Measurements from ENCODE around the gene NSMF.
"Not testable (repeated sequence)": the region's sequence is repeated elsewhere in the genome, so short reads cannot be mapped to it uniquely, and the experiment has no call there.

The NSMF gene

DNA sequence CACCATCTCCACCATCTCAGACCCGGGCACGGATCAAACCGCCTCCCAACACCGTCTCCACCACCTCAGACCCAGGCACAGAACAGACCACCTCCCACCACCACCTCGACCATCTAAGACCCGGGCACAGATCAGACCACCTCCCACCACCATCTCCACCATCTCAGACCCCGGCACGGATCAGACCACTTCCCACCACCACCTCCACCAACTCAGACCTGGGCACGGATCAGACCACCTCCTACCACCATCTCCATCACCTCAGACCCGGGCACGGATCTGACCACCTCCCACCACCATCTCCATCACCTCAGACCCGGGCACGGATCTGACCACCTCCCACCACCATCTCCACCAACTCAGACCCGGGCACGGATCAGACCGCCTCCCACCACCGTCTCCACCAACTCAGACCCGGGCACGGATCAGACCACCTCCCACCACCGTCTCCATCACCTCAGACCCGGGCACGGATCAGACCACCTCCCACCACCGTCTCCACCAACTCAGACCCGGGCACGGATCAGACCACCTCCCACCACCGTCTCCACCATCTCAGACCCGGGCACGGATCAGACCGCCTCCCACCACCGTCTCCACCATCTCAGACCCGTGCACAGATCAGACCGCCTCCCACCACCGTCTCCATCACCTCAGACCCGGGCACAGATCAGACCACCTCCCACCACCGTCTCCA is 7.4 kb upstream of the NSMF start:
- not testable (repeated sequence) for H3K27ac Mint-ChIP-seq, H3K4me3 Mint-ChIP-seq, H3K27me3 Mint-ChIP-seq, H3K9me3 Mint-ChIP-seq, H3K36me3 Mint-ChIP-seq
- peaks cover 32% of the 10 kb centered on the region for H3K4me1 Mint-ChIP-seq

- Mint-ChIP-seq H3K36me3 (no peaks in the 10 kb centered on the region), H3K27me3 (no peaks in the 10 kb centered on the region), H3K4me1 (peaks cover 33% of the 10 kb centered on the region), H3K27ac (no peak overlapping the region), H3K9me3 (no peaks in the 10 kb centered on the region), H3K4me3 (no peak overlapping the region)
These were observed 6.7 kb upstream of the NSMF start for GRCh38 chr9:137465720-137466388.

DNA sequence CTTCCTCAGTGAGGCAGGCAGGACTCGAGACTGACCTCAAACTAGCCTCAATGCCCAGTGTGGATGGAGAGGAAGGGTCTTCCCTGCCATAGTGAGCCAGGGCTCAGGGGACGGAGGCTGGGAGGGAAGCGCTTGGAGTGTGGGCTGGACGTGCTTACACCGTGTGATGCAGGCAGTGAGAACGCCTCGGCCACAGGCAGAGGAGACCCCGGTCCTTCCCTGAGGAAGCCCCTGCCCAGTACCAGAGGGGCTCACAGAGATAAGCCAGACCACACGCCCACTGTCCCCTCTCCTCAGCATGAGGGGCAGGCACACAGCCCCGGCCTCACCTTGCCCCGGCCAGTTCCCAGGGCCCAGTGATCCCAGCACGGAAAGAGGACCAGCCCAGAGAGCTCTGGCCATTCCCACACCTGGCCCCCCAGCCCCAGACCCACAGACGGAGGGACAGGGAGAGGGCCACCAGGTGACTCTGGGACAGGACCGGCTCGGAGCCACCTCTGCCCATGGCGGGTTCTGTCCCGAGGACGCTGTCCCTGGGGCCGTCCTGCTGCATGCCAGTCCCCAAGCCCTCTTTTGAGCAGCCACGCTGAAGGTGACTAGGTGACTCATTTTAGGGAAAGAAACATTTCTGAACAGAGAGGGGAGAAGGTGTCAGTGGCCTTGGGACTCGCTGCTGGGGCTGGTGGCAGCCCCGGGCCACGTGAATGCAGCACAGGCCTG is 6.0 kb upstream of the NSMF start:
- peaks cover 30% of the 10 kb centered on the region for H3K4me1 Mint-ChIP-seq
- H3K27me3 Mint-ChIP-seq, result no peaks in the 10 kb centered on the region
- H3K9me3 Mint-ChIP-seq, result no peaks in the 10 kb centered on the region
- H3K27ac Mint-ChIP-seq, result no peak overlapping the region
- H3K4me3 Mint-ChIP-seq, result no peak overlapping the region
- no peaks in the 10 kb centered on the region for H3K36me3 Mint-ChIP-seq

- Mint-ChIP-seq H3K36me3 (no peaks in the 10 kb centered on the region), H3K4me3 (no peak overlapping the region), H3K27me3 (no peaks in the 10 kb centered on the region)
These were observed 5.3 kb upstream of the NSMF start for GRCh38 chr9:137464291-137464999.

GRCh38 chr9:137463931-137464290 is 4.8 kb upstream of the NSMF start:
- no peaks in the 10 kb centered on the region for H3K9me3 Mint-ChIP-seq
- peaks cover 26% of the 10 kb centered on the region for H3K4me1 Mint-ChIP-seq
- no peak overlapping the region for H3K27ac Mint-ChIP-seq
- H3K4me3 Mint-ChIP-seq, result no peak overlapping the region
- H3K27me3 Mint-ChIP-seq, result no peaks in the 10 kb centered on the region
- H3K36me3 Mint-ChIP-seq, result no peaks in the 10 kb centered on the region

More at GRCh38 chr9:137464291-137464999, 5.3 kb upstream of the NSMF start:
- no peaks in the 10 kb centered on the region for H3K9me3 Mint-ChIP-seq
- H3K27ac Mint-ChIP-seq, result no peak overlapping the region
- peaks cover 32% of the 10 kb centered on the region for H3K4me1 Mint-ChIP-seq

DNA sequence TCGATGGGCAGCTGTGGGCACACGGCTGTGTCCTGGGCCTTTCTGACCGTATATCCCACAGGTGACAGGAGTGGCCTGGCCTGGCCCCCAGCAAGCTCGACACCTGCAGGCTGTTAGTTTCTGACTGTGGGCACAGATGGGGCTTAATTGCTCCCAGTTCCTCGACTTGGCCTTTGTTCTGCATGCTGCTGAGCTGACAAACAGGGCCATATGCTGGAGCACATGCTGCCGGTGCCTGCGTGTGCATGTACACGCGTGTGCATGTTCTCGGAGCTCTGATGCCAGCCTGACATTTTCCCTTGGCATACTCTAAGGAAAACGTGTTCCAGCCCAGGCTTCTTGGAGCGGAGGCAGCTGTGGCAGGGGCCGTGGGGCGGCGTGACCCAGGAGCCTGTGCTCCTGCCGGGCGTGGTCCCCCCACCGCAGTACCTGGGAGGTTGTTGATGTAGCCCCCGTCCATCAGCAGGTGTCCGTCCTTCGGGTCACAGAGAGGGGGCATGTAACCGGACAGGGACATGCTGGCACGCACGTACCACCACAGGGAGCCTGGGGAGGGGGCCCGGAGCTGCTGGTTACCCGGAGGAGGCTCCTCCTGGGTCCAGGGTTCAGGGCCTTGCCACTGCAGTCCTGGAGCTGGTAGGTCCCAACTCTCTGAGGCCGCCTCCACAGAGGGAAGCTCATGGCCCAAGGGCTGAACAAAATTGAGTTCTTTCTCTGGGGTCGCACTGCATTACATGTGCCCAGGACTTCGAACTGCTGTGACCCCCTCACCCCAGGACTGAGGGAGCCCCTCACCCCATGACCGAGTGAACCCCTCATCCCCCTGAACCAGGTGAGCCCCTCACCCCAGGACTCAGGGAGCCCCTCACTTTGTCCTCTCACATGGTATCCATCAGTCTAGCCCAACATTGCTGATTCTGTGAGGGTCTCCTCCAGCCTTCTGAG is 4.1 kb upstream of the NSMF start:
- Mint-ChIP-seq H3K27ac (peak overlapping the region; percentile 82), H3K4me1 (peaks cover 26% of the 10 kb centered on the region), H3K9me3 (no peaks in the 10 kb centered on the region), H3K27me3 (no peaks in the 10 kb centered on the region), H3K4me3 (peak overlapping the region; percentile 52), H3K36me3 (no peaks in the 10 kb centered on the region)

- Mint-ChIP-seq H3K27ac (no peak overlapping the region), H3K4me3 (peak overlapping the region; percentile 79), H3K36me3 (no peaks in the 10 kb centered on the region), H3K27me3 (no peaks in the 10 kb centered on the region), H3K9me3 (no peaks in the 10 kb centered on the region), H3K4me1 (peaks cover 29% of the 10 kb centered on the region)
These were observed 3.4 kb upstream of the NSMF start for GRCh38 chr9:137462396-137462985.

- Mint-ChIP-seq H3K4me1 (peaks cover 32% of the 10 kb centered on the region), H3K36me3 (no peaks in the 10 kb centered on the region), H3K27ac (peak overlapping the region; percentile 68), H3K4me3 (peak overlapping the region; percentile 79), H3K9me3 (no peaks in the 10 kb centered on the region), H3K27me3 (no peaks in the 10 kb centered on the region)
These were observed 2.7 kb upstream of the NSMF start for GRCh38 chr9:137461663-137462395.

DNA sequence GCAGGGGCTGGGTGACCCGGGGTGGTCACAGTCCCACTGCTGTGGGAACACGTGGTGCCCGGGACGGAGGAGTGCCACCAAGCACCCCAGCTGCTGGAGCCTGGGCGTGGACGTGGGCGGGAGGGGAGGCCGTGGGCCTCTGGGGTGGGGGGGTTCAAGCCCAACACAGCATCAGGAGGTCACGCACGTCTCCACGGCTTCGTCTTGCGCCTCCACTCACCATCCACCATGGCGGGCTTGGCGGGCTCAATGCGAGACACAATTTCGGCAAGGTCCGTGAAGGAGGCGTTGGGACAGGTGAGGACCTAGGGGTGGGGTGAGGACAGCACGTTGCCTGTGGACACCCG is 2.2 kb upstream of the NSMF start:
- no peaks in the 10 kb centered on the region for H3K27me3 Mint-ChIP-seq
- H3K27ac Mint-ChIP-seq, result no peak overlapping the region
- no peaks in the 10 kb centered on the region for H3K9me3 Mint-ChIP-seq
- peaks cover 36% of the 10 kb centered on the region for H3K4me1 Mint-ChIP-seq
- H3K36me3 Mint-ChIP-seq, result no peaks in the 10 kb centered on the region
- H3K4me3 Mint-ChIP-seq, result peak overlapping the region; percentile 49

DNA sequence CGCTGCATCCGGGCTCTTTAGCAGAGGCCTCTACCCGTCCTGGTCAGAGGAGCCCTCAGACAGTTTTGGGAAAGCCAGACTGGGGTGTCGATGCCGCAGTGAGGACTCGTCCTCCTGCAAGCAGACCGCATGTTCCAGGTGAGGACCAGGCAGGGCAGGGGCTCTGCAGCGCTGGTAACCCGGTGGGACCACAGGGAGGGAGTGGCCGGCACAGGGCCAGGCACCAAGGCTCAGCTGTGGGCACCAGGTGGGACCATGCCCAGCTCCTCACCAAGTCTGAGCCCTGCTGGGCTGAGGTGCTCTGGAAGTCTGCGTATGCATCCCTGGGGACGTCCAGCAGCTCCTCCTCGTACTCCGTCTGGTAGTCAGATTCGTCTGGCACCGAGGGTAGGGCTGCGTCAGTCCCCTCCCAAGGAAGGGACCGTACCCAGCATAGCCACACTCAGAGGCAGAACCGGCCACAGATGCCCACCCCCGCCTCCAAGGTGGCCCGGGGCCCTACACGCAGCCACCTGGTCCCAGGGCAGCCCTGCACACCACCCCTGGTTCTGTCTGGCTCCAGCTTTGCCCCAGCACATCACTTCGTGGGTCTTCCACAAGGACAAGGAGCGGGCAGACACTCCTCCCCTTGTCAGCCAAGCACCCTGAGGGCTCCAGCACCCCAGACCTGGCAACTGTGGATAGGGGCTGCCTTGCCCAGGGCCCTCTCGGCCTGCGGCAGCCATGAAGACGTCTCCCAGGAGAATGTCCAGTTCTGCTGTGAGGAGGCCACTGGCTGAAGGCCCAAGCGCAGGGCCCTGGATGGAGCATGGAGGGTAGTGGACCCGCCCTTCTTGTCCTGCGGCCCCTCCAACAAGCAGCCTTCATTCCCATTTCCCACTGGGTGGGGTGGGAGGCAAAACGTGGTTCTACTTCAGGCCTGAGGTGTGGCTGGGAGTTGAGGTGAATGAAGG is 1.5 kb upstream of the NSMF start:
- peak overlapping the region; percentile 35 for H3K27ac Mint-ChIP-seq
- peak overlapping the region; percentile 49 for H3K4me3 Mint-ChIP-seq
- peaks cover 3% of the 10 kb centered on the region for H3K36me3 Mint-ChIP-seq
- H3K27me3 Mint-ChIP-seq, result no peaks in the 10 kb centered on the region
- H3K4me1 Mint-ChIP-seq, result peaks cover 35% of the 10 kb centered on the region
- H3K9me3 Mint-ChIP-seq, result no peaks in the 10 kb centered on the region

GRCh38 chr9:137459601-137460362 is 648 bp upstream of the NSMF start:
- Mint-ChIP-seq H3K27ac (no peak overlapping the region), H3K27me3 (no peaks in the 10 kb centered on the region), H3K4me3 (peak overlapping the region; percentile 65), H3K9me3 (no peaks in the 10 kb centered on the region), H3K36me3 (peaks cover 3% of the 10 kb centered on the region), H3K4me1 (peaks cover 37% of the 10 kb centered on the region)

- peaks cover 43% of the 10 kb centered on the region for H3K4me1 Mint-ChIP-seq
- H3K27ac Mint-ChIP-seq, result no peak overlapping the region
- no peaks in the 10 kb centered on the region for H3K9me3 Mint-ChIP-seq
- H3K27me3 Mint-ChIP-seq, result no peaks in the 10 kb centered on the region
- H3K36me3 Mint-ChIP-seq, result peaks cover 3% of the 10 kb centered on the region
- H3K4me3 Mint-ChIP-seq, result peak overlapping the region; percentile 54
These were observed 661 bp downstream of the NSMF start for GRCh38 chr9:137458194-137459151.

All from activated naive CD4-positive, alpha-beta T cell treated with anti-CD3 and anti-CD28 coated beads, Interleukin-2, amount 50 U/mL, for 24 hours (primary cell).